Measurements from ENCODE around the gene LMF2. TPM values are rescaled to one million over a fixed set of nuclear protein-coding genes. Genes with fewer than 3 reads are reported as not detected.

The LMF2 gene
- total and polyA plus RNA-seq, 2 of the 8 experiments (the other 6 are each of a cell fraction or from before 2014, with no cell fraction given), result 34.3 to 62.9 TPM

DNA sequence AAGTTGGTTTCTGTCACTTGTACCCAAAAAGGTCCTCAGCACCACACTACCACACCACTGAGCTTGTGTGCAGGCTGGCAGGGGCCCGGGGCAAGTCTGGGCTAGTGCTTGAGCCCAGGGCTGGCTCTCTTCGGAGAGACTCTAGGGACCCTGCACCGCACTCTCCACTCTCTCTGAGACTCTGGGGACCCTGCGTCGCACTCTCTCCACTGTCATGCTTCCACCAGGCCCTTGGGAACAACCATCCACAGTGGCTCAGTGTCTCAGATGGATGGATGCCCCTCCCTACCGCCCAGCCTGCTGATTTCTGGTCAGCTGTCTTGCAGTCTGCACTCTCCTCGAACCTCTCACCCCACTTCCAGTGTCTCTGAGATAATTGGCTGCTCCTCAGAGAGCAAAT lies 30.6 kb downstream of the LMF2 start (continued):
- TF ChIP-seq HDAC6 (IDR thresholded peaks at IDR 0.05; ENCODE audit: low read depth, low read length) (no peak), KDM1A (IDR thresholded peaks at IDR 0.05; ENCODE audit: borderline replicate concordance, low read length) (no peak), RFX5 (IDR thresholded peaks at IDR 0.05; ENCODE audit: borderline replicate concordance, low read depth, low read length) (no peak), KDM4A (IDR thresholded peaks at IDR 0.05; ENCODE audit: low read depth, low read length, severe bottlenecking) (no peak), GABPA (IDR thresholded peaks at IDR 0.05; ENCODE audit: borderline replicate concordance, insufficient read depth, low read length) (no peak)
- TF ChIP-seq, protein P1, sequence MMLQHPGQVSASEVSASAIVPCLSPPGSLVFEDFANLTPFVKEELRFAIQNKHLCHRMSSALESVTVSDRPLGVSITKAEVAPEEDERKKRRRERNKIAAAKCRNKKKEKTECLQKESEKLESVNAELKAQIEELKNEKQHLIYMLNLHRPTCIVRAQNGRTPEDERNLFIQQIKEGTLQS (IDR thresholded peaks at IDR 0.05; ENCODE audit: insufficient read depth, low read depth, low read length), result no peak

All from H1 (cell line).